Measurements from ENCODE around the gene IMP4. TPM values are rescaled to one million over a fixed set of nuclear protein-coding genes. Genes with fewer than 3 reads are reported as not detected.

Gene IMP4
- total and polyA plus RNA-seq, 4 experiments from 2014 or later, result 72.6 to 96.7 (median 83.4) TPM

- Histone ChIP-seq H3K9me3 (ENCODE audit: control insufficient read depth in 1 of 2, low read length in 2 of 2) (no peaks in the 10 kb centered on the region), H3K4me3 (ENCODE audit: low read length in 2 of 2) (peak overlapping the region; percentile 77 to 88), H3K4me1 (ENCODE audit: insufficient read depth, low read length) (peaks cover 58% of the 10 kb centered on the region), H3K27ac (ENCODE audit: low read depth, low read length) (peak overlapping the region; percentile 57), H3K27me3 (ENCODE audit: insufficient read depth, low read length) (no peaks in the 10 kb centered on the region), H3K36me3 (ENCODE audit: insufficient read depth, low read length) (no peaks in the 10 kb centered on the region)
- CTCF ChIA-PET (ENCODE audit: partially characterized antibody), result interaction anchor here (2.7 to 3.9 kb wide), 2 partner anchors 30 to 35 kb away, joined by 8 to 22 read pairs; partner anchors contain the start of gene IMP4
- H3K27ac Mint-ChIP-seq, result peak overlapping the region; percentile 90 to 98 (median 97)
- peaks cover 9 to 24% of the 10 kb centered on the region in 2 donors for H3K36me3 Mint-ChIP-seq
- DNase-seq, result no peak
- no peaks in the 10 kb centered on the region for H3K9me3 Mint-ChIP-seq
- peaks cover 46 to 68% (median 58%) of the 10 kb centered on the region in 4 donors for H3K4me1 Mint-ChIP-seq
- H3K4me3 Mint-ChIP-seq, result peak overlapping the region; percentile 92 to 98 (median 95)
- intact Hi-C loops (cut with micrococcal nuclease), result loop anchor here (1.0 to 5.0 kb wide), 4 partner anchors 15 to 1121 kb away; partner anchors contain the start of genes GPR148, IMP4, MZT2A and PTPN18
- POLR2A ChIA-PET (ENCODE audit: partially characterized antibody), result interaction anchor here (0.7 to 5.9 kb wide), 4 partner anchors 16 to 191 kb away, joined by 3 to 89 read pairs (median 6); partner anchors contain the start of genes IMP4, PTPN18 and SMPD4
- H3K27me3 Mint-ChIP-seq, result no peaks in the 10 kb centered on the region
These were observed 29.0 kb downstream of the IMP4 start for GRCh38 chr2:130371723-130372054.

GRCh38 chr2:130372055-130372832 lies 29.5 kb downstream of the IMP4 start:
- Histone ChIP-seq H3K27me3 (ENCODE audit: insufficient read depth, low read length) (no peaks in the 10 kb centered on the region), H3K9me3 (ENCODE audit: control insufficient read depth in 1 of 2, low read length in 2 of 2) (no peaks in the 10 kb centered on the region), H3K36me3 (ENCODE audit: insufficient read depth, low read length) (no peaks in the 10 kb centered on the region), H3K4me1 (ENCODE audit: insufficient read depth, low read length) (peaks cover 64% of the 10 kb centered on the region), H3K27ac (ENCODE audit: low read depth, low read length) (peak overlapping the region; percentile 57), H3K4me3 (ENCODE audit: low read length in 2 of 2) (peak overlapping the region; percentile 77 to 88)
- peaks cover 51 to 73% (median 64%) of the 10 kb centered on the region in 4 donors for H3K4me1 Mint-ChIP-seq
- H3K27me3 Mint-ChIP-seq, result no peaks in the 10 kb centered on the region
- CTCF ChIA-PET (ENCODE audit: partially characterized antibody), result interaction anchor here (0.8 to 3.9 kb wide), 13 partner anchors 13 to 41 kb away, joined by 3 to 33 read pairs (median 5); partner anchors contain the start of genes IMP4 and PTPN18
- H3K4me3 Mint-ChIP-seq, result peak overlapping the region; percentile 92 to 98 (median 95)
- intact Hi-C loops (cut with micrococcal nuclease), result loop anchor here (1.0 to 5.0 kb wide), 4 partner anchors 16 to 1120 kb away; partner anchors contain the start of genes GPR148, IMP4, MZT2A and PTPN18
- POLR2A ChIA-PET (ENCODE audit: partially characterized antibody), result interaction anchor here (0.7 to 5.9 kb wide), 7 partner anchors 17 to 30 kb away, joined by 3 to 89 read pairs (median 8); partner anchors contain the start of genes IMP4 and PTPN18
- peaks cover 9 to 24% of the 10 kb centered on the region in 2 donors for H3K36me3 Mint-ChIP-seq
- H3K9me3 Mint-ChIP-seq, result no peaks in the 10 kb centered on the region
- H3K27ac Mint-ChIP-seq, result peak overlapping the region; percentile 90 to 98 (median 97)
- DNase-seq, result peak; percentile 65 to 76 (median 74)

- CTCF ChIA-PET (ENCODE audit: partially characterized antibody), result interaction anchor here (0.8 to 2.1 kb wide), 11 partner anchors 12 to 42 kb away, joined by 3 to 33 read pairs (median 4); partner anchors contain the start of genes IMP4 and PTPN18
These were observed 30.4 kb downstream of the IMP4 start for GRCh38 chr2:130372833-130373807.

GRCh38 chr2:130373808-130374365 lies 31.2 kb downstream of the IMP4 start:
- CTCF ChIA-PET (ENCODE audit: partially characterized antibody), result interaction anchor here (1.1 to 2.1 kb wide), 5 partner anchors 11 to 43 kb away, joined by 3 to 33 read pairs (median 5); partner anchors contain the start of gene IMP4
- intact Hi-C loops (cut with micrococcal nuclease), result loop anchor here (5.0 kb wide), 2 partner anchors 353 to 1118 kb away; partner anchors contain the start of genes GPR148 and MZT2A
- Histone ChIP-seq H3K4me1 (ENCODE audit: insufficient read depth, low read length) (peaks cover 78% of the 10 kb centered on the region), H3K36me3 (ENCODE audit: insufficient read depth, low read length) (no peaks in the 10 kb centered on the region), H3K27me3 (ENCODE audit: insufficient read depth, low read length) (no peaks in the 10 kb centered on the region), H3K27ac (ENCODE audit: low read depth, low read length) (no peak overlapping the region), H3K9me3 (ENCODE audit: control insufficient read depth in 1 of 2, low read length in 2 of 2) (no peaks in the 10 kb centered on the region), H3K4me3 (ENCODE audit: low read length in 2 of 2) (no peak overlapping the region)
- no peaks in the 10 kb centered on the region for H3K27me3 Mint-ChIP-seq
- POLR2A ChIA-PET (ENCODE audit: partially characterized antibody), result interaction anchor here (1.3 to 4.3 kb wide), 3 partner anchors 17 to 31 kb away, joined by 3 to 65 read pairs (median 9); partner anchors contain the start of genes IMP4 and PTPN18
- DNase-seq, result no peak
- H3K4me1 Mint-ChIP-seq, result peaks cover 60 to 90% (median 76%) of the 10 kb centered on the region in 4 donors
- H3K9me3 Mint-ChIP-seq, result no peaks in the 10 kb centered on the region
- H3K27ac Mint-ChIP-seq, result peak overlapping the region; percentile 21 to 90 (median 88)
- peak overlapping the region in 7 of 8 donors; percentile 1 to 95 (median 86) for H3K4me3 Mint-ChIP-seq
- H3K36me3 Mint-ChIP-seq, result peaks cover 9 to 25% of the 10 kb centered on the region in 2 donors

More at GRCh38 chr2:130372833-130373807, 30.4 kb downstream of the IMP4 start:
- intact Hi-C loops (cut with micrococcal nuclease), result loop anchor here (1.0 to 5.0 kb wide), 4 partner anchors 17 to 1119 kb away; partner anchors contain the start of genes GPR148, IMP4, MZT2A and PTPN18
- Histone ChIP-seq H3K27me3 (ENCODE audit: insufficient read depth, low read length) (no peaks in the 10 kb centered on the region), H3K4me1 (ENCODE audit: insufficient read depth, low read length) (peaks cover 73% of the 10 kb centered on the region), H3K27ac (ENCODE audit: low read depth, low read length) (peak overlapping the region; percentile 57), H3K9me3 (ENCODE audit: control insufficient read depth in 1 of 2, low read length in 2 of 2) (no peaks in the 10 kb centered on the region), H3K4me3 (ENCODE audit: low read length in 2 of 2) (peak overlapping the region in 1 of 2 donors; percentile 77), H3K36me3 (ENCODE audit: insufficient read depth, low read length) (no peaks in the 10 kb centered on the region)
- DNase-seq, result no peak
- Mint-ChIP-seq H3K4me1 (peaks cover 58 to 82% (median 72%) of the 10 kb centered on the region in 4 donors), H3K9me3 (no peaks in the 10 kb centered on the region), H3K27me3 (no peaks in the 10 kb centered on the region), H3K27ac (peak overlapping the region; percentile 78 to 96 (median 89)), H3K36me3 (peaks cover 9 to 24% of the 10 kb centered on the region in 2 donors), H3K4me3 (peak overlapping the region; percentile 77 to 96 (median 86))
- POLR2A ChIA-PET (ENCODE audit: partially characterized antibody), result interaction anchor here (0.7 to 4.3 kb wide), 5 partner anchors 18 to 31 kb away, joined by 3 to 65 read pairs (median 3); partner anchors contain the start of genes IMP4 and PTPN18

- no peak for DNase-seq
- Histone ChIP-seq H3K9me3 (ENCODE audit: control insufficient read depth in 1 of 2, low read length in 2 of 2) (no peaks in the 10 kb centered on the region), H3K27ac (ENCODE audit: low read depth, low read length) (no peak overlapping the region), H3K4me3 (ENCODE audit: low read length in 2 of 2) (no peak overlapping the region), H3K27me3 (ENCODE audit: insufficient read depth, low read length) (no peaks in the 10 kb centered on the region), H3K36me3 (ENCODE audit: insufficient read depth, low read length) (no peaks in the 10 kb centered on the region), H3K4me1 (ENCODE audit: insufficient read depth, low read length) (peaks cover 78% of the 10 kb centered on the region)
- CTCF ChIA-PET (ENCODE audit: partially characterized antibody), result interaction anchor here (0.7 to 2.1 kb wide), 2 partner anchors 15 to 19 kb away, joined by 3 to 17 read pairs; partner anchors contain the start of gene PTPN18
- Mint-ChIP-seq H3K9me3 (no peaks in the 10 kb centered on the region), H3K27me3 (no peaks in the 10 kb centered on the region), H3K4me1 (peaks cover 66 to 94% (median 81%) of the 10 kb centered on the region in 4 donors), H3K36me3 (peaks cover 9 to 28% of the 10 kb centered on the region in 2 donors), H3K4me3 (peak overlapping the region in 6 of 8 donors; percentile 18 to 95 (median 68)), H3K27ac (peak overlapping the region in 6 of 7 donors; percentile 48 to 90 (median 80))
- POLR2A ChIA-PET (ENCODE audit: partially characterized antibody), result interaction anchor here (1.6 to 4.3 kb wide), 2 partner anchors 16 to 32 kb away, joined by 3 to 65 read pairs; partner anchors contain the start of gene IMP4
- intact Hi-C loops (cut with micrococcal nuclease), result loop anchor here (5.0 kb wide), 2 partner anchors 353 to 1118 kb away; partner anchors contain the start of genes GPR148 and MZT2A
These were observed 32.0 kb downstream of the IMP4 start for GRCh38 chr2:130374587-130375290.
